T-helper 2 cell treated with Interferon-gamma antibody and Interleukin-4, amounts not matched to agents 100 ng/mL and 5 ng/mL, for 36 hours (primary cell): ENCODE results near the gene SLC35A3. TPM values are rescaled to one million over a fixed set of nuclear protein-coding genes. Genes with fewer than 3 reads are reported as not detected.

Source experiments
- intact Hi-C: fragments of 100-400 bp; cut with micrococcal nuclease; formaldehyde crosslinking; loops from one replicate; pipeline ENCODE4 v1.15.1; 2023
- total RNA-seq: library from RNA; stranded (reverse); gene quantifications from 2 replicates; pipeline ENCODE4 v1.2.3, GENCODE V29; 2022

SLC35A3 gene
- total RNA-seq, 1 donor from 2014 or later: 17.2 TPM

DNA sequence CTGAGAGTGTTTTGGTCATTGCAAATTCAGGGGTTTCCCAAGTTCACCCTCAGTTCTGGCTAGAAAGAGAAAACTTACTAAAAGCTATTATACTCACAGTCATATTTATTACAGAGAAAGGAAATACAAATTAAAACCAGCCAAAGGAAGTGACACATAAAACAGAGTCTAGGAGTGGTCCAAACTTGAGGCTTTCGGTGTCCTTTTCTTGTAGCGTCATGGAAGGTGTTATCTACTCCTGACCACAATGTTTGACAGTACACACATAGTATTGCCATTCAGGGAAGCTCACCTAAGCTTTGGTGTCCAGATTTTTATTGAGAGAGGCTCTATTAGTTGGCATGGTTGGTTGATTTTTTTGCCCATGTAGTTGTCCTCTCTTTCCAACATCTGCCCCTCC is 59.0 kb downstream of the SLC35A3 start:
- intact Hi-C loops: no loop called here

DNA sequence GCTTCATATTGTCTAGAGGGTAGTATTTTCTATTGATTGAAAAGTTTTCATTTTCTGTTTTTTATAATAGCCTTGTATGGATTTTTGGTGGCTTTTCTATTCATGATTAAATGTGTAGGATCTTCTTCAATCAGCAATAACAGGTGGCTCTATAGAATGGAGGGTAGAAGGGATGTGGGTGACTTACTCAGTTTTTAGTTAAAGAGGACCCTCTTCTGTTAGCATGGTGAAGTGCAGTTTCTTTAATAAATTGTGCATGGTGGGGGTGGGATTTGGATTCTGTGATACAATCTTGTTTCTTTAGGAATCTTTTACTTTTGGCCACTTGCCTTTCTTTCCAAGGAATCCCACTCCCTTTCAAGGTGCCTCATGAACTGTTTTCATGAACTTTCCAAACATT is 64.7 kb downstream of the SLC35A3 start:
- intact Hi-C loops: loop anchor here (1.0 kb wide), 1 partner anchor 226 kb away; no protein-coding TSS in a partner anchor

DNA sequence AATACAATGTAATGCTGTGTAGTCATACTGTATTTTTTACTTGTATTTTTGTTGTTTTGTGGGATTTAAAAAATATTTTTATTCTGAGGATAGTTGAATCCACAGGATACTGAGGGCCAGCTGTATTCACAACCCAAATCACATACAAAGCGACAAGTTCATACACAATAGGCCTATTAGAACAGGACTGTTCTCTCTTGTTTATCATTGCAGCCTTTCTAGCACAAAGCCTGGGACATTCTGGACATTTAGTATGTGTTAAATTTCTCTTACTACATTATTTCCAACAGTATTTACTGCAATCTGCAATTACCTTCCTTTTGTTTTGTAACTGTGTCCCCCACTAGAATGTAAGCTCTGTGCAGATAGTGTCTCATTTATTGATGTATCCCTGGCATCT is 65.4 kb downstream of the SLC35A3 start:
- intact Hi-C loops: loop anchor here (5.0 kb wide), 3 partner anchors 407 to 1277 kb away; partner anchors contain the start of gene S1PR1

DNA sequence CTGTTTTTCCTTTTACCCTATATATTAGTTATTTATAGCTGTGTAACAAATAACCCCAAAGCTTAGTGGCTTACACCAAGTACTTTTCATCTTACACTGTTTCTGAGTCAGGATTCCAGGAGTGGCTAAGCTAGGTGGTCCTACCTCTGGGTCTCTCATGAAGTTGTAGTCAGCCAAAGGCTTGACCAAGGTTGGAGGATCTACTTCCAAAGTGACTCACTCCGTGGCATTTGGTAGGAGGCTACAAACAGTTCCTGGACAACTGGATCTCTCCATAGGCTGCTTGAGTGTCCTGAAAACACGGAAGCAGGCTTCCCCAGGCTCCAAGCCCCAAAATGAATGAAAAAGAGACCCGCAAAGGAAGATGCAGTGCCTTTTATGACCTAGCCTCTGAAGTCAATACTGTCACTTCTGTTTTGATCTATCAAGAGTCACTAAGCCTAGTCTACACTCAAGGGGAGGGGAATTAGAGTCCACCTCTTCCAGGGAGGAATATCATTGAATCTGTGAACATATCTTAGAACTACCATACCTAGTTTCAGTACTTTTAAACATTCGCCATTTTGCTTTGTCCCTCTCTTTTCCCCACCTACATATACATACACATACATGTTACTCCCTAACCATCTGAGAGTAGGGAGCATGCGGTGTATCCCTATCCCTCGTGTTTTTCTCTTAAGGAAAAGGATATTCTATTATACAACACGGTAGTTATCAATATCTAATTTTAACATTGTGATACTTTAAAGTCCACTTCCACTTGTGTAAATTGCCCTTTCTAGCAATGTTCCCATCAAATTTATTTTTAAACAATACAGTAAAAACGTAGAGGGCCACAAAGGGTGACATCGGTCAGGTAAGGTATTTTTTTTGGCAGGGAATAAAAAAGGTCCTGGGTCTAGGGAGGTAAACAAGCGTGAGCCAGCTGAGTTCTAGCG is 67.2 kb downstream of the SLC35A3 start:
- intact Hi-C loops: loop anchor here (1.0 to 5.0 kb wide), 4 partner anchors 187 to 1275 kb away; partner anchors contain the start of genes AGL and S1PR1

DNA sequence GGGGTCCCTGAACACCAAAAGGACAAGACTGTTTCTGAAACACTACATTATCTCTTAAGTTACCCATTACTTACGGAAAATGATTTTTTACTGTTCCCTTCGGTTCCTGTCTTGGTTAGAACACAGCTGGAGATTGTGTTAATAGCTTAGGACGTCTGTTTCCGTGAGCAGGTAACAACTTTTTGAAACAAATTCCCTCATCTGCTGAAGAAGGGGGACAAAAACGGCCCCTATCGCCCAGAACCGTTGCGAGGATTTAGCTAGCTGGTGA is 67.8 kb downstream of the SLC35A3 start:
- intact Hi-C loops: loop anchor here (1.0 to 5.0 kb wide), 4 partner anchors 187 to 1275 kb away; partner anchors contain the start of genes AGL and S1PR1

DNA sequence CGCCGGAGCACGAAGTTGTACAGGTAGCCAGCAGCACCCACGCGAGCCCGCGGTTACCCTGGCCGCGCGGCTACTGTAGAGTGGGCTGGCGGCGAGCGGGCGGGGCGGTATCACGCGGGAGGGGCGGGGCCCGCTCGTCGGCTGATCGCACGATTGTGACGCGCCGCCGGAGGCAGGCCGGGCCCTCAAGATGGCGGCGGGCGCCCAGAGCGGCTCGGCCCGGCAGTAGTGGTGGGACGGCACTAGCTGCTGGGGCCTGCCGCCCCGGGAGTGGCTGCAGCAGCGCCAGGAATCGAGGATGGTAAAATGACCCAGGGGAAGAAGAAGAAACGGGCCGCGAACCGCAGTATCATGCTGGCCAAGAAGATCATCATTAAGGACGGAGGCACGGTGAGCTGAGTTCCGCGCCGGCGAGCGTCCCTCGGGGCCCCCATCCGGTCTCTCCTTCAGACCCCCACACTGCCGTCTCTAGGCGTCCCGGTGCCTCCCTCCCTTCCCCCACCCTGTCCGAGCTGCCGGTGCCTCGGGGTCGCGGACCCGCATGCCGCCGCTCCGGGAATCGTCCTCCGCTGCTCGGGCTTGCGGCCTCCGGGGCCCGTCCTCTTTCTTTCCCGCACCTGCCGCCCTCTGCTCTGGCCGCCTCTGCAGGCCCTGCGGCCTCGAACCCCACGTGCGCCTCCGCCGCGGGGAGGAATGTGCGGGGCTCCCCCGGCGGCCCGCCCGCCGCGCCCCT is 68.3 kb downstream of the SLC35A3 start:
- intact Hi-C loops: loop anchor here (1.0 to 5.0 kb wide), 12 partner anchors 9 to 1274 kb away; partner anchors contain the start of genes AGL, DBT, RTCA and S1PR1

DNA sequence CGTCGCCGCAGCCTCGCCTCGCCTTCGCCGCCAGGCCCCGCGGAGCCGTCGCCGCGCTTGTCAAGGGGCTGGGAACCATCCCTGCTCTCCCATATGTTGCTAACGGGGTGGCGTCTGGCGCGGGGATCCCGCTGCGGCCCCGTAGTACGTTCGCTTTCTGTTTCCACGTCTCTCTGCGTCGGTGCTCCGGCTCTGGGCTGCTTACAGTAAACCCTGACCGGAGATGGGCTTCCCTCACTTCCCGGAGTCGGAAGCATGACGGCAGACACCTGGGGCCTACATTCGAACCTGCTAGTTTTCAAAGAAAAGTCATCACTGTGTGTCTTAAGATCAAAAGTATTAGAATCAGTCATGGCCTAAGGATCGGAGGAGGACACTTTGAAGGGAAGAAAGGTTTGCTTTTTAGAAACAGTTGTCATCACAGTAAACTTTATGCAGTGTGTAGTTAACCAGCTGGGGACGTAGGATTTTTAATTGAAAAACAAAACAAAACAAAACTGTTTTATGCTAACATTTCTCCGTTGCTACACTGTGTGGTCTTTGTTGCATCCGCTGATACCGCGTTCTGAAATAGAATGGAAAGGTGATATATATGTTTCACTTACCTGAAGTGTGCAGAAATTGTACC is 69.0 kb downstream of the SLC35A3 start:
- intact Hi-C loops: loop anchor here (1.0 to 5.0 kb wide), 12 partner anchors 9 to 1274 kb away; partner anchors contain the start of genes DBT, RTCA, S1PR1 and SLC30A7

DNA sequence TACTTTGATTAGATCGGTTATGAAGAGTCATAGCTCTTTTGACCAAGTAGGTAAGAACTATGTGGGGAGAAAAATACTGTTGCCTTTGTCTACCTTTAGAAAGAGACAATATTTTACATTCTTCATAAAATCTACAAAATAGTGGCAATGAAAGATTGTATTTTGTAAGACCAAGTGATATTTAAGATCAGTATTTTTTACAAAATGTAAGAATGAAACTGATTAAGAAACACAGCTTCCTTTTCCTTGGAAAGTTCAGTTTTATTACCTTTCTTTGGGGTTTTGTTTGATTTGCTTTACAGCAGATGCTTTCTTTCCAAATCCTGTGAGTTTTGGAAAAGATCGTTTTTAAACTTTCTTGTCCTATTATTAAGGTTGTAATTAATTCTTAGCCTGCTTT is 69.8 kb downstream of the SLC35A3 start:
- intact Hi-C loops: loop anchor here (1.0 to 5.0 kb wide), 7 partner anchors 69 to 1273 kb away; partner anchors contain the start of genes S1PR1 and SLC30A7

DNA sequence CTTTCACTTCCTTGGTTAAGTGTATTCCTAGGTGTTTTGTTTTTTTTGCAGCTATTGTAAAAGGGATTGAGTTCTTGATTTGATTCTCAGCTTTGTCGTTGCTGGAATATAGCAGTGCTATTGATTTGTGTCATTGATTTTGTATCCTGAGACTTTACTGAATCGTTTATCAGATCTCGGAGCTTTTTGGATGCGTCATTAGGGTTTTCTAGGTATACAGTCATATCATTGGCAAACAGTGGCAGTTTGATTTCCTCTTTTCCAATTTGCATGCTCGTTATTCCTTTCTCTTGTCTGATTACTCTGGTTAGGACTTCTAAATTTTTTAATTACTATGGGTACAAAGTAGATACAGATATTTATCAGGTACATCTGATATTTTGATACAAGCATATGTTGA is 75.4 kb downstream of the SLC35A3 start:
- intact Hi-C loops: no loop called here

DNA sequence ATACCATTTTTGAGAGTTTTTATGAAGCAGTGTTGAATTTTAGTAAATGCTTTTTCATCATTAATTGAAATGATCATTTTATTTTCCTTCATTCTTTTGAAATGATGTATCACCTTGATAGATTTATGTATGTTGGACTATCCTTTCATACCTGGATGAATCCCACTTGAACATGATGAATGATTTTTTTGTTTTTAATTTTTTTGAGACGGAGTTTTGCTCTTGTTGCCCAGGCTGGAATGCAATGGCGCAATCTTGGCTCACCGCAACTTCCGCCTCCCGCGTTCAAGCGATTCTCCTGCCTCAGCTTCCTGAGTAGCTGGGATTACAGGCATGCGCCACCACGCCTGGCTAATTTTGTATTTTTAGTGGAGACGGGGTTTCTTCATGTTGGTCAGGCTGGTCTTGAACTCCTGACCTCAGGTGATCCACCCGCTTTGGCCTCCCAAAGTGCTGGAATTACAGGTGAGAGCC is 77.5 kb downstream of the SLC35A3 start:
- intact Hi-C loops: loop anchor here (1.0 kb wide), 1 partner anchor 9 kb away; a partner anchor contains a TSS

DNA sequence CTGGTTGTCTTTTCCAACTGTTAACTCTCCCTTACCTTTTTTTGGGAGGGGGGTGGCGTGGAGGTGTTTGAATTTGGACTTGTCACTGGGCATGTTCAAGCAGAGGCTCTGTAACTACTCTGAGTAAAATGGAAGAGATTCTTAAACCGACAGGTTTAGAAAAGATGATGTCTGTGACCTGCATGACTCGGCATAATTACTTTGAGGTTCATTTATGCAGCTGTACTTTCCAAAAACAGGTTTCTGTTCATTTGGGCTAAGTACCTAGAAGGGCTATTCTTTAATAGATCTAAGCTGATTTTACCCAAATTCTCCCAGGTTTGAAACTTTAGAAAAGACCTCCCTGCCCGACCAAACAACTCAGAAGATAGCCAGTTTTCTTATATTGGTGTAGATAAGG is 80.3 kb downstream of the SLC35A3 start:
- intact Hi-C loops: no loop called here

DNA sequence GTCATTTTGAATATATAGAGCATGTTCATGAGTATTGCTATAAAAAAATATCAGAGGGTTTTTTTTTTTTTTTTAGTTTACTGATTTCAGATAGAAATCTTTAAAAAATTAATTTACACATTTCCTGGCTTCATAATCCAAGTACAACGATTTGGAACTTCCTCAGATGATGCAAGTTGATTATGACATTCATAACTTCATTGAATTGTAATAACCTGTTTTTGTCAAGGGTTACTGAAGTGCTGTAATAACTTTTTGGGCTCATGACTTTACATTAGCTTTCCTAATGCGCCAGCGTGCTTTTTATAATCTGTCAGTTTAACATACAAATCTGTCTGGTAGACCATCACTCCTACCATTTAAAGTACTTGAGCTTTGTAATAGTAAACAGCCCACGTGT is 81.6 kb downstream of the SLC35A3 start:
- intact Hi-C loops: no loop called here

DNA sequence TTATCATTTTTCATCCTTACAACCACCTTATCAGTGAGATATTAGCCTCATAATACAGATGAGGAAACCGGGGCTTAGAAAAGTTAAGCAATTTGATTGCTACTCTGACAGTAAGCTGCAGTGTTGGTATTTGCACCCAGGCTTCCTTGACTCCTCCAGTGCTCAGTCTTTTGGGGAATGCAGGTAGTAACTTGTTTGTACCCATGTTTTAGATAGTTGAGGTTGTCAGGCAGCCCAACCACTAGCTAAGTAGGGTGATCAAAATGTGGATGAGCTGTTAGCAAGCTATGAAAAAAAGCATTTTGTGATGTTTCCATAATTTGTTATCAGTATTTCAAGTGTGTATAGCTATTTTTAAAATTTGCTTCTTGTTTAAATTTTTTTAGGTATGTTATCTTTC is 82.1 kb downstream of the SLC35A3 start:
- intact Hi-C loops: no loop called here

DNA sequence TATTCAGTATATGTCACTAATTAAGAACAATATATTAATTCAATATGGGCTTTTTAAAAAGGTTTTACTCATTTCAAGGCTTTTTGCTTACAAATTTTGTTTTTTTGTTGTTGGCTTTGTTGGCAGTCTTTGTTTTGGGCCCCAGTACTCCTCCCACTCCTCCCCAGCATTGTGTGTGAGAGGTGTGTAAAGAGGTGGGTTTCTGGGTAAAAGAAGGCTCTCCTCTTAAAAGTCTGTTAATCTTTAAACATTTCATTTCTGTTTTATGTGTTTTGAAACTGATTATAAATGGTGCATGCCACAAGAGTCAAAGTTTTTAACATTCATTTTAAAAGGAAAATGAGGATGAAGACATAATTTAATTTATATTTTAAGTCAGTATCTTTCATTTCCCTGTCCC is 83.3 kb downstream of the SLC35A3 start:
- intact Hi-C loops: no loop called here

DNA sequence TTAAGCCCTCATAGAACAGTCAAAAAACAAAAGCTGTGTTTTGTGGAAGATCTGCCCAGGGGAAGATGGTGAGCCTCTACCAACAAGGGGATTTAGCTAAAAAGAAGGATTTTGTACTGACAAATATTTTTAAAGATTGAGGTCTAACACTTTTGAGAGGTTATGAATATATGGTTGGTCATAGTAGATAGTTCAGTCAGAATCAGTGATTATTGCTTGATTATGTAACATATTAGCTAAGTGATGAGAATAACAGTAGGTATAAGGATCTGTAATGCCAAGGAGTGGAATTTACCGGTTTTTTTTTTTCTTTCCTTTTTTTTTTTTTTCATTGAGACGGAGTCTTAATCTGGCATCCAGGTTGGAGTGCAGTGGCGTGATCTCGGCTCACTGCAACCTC is 83.9 kb downstream of the SLC35A3 start:
- intact Hi-C loops: no loop called here

DNA sequence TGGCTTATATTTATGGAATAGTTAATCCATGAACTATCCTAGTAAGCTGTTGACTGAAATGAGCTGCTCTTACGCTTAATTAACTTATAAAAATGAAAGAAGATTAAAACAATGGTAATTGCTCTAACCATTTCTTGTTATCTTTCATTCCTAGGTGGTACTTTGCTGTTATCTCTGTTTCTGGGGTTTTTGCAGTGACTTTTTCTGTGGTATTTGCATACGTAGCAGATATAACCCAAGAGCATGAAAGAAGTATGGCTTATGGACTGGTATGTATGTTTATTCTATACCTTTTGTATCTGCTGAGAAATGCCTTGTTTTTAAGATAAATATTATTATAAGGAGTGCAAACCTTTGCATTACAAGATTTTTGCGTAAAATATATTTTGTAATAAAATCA is 91.9 kb downstream of the SLC35A3 start:
- intact Hi-C loops: no loop called here

DNA sequence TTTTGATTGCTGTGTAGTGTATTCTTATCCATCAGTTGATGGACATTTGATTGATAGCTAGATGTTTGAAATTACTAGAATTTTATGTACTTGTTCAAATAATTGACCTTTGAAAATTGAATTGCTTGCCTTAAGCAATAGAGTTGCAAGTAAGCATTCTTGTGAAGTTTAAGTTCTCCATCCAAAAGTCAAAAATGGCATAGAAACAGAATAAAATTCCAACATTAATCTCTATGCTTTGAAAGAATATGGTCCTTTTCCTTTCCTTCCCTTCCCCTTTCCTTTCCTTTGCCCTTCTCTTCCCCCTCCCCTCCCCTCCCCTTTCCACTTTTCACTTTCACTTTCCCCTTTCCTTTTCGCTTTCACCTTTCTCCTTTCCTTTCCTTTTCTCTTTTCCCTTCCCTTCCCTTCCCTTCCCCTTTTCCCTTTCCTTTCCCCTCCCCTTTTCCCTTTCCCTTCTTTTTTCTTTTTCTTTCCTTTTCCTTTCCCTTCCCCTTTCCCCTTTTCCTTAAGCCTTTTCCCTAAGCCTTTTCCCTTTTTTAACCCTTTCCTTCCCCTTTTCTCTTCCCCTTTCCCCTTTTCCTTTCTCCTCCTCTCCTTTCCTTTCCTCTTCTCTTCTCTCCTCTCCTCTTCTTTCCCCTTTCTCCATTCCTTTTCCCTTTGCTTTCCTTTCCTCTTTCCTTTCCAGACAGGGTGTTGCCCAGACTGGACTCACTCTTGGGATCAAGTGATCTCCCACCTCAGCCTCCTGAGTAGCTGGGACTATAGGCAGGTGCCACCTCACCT is 95.6 kb downstream of the SLC35A3 start:
- intact Hi-C loops: no loop called here

DNA sequence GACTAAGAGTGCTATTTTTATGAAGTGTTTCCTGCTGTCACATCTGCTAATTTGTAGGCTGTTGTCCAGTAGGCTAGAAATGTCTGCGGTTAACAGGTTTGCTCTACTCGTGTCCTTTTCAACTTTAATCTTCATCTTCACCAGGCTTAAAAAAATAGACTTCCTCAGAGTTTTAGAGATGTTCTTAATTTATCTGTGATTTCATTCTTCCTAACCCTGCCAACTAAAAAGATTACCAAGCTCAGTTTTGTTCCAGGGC is 96.1 kb downstream of the SLC35A3 start:
- intact Hi-C loops: no loop called here

DNA sequence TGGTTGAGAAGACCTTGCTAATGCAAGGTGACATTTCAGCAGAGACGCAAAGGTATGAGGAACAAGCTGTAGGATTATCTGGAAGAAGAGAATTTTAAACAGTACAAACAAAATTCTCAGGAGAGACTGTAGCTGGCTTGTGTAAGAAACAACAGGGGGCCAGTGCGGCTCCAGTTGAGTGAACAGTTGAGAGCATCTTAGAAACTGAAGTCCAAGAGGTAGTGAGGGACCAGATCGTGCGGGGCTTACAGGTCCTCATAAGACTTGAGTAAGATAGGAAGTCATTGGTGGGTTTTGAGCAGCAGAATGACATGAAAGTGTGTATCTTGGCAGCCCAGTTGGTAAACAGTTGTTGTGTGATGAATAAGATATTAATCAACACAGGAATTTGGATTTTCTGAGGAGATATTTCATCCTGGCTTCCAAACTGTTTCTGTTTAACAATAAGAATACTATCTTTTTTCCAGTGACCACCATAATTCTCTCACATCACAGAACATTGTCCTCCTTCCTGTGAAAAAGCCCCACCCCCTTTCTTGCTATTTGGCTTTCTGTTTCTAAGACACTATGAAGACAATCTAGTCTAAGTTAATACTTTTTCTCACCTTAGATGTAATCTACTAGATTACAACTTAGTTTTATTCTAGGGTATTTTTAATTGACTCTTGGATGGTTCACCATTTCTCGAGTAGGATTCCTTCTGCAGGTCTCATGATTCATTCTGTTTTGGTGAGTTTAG is 100.6 kb downstream of the SLC35A3 start:
- intact Hi-C loops: no loop called here

DNA sequence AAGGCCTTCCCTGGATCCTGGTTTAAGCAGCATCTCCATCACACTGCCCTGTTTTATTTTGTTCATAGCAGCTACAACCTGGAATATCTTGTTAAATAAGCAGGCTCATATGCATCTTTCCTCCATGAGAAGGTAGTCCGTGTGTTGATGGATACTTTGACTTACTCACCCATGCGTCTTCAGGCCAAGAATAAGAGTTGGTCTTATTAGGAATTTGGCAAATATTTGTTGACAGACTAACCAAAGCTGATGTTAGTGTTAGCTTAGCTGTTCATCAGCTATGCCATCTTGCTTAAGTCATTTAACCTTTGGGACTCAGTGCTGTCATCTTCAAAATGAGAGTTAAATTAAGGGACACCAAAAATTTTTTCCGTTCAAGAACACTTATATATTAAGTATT is 103.7 kb downstream of the SLC35A3 start:
- intact Hi-C loops: no loop called here
